ENCODE measurements around the gene MKLN1. TPM values are rescaled to one million over a fixed set of nuclear protein-coding genes. Genes with fewer than 3 reads are reported as not detected.

MKLN1 gene
- polyA plus RNA-seq, 2 of the 4 experiments (the other 2 are of a cell fraction) = 39.6 to 84.5 TPM

- WGBS (ENCODE audit: missing lambda C conversion rate) = 51% methylated on average over 8 of the region's 8 CpGs
- ChIA-PET CTCF (no interaction called here), POLR2A (no interaction called here)
- Histone ChIP-seq H3K9me3 (no peaks in the 10 kb centered on the region), H3K4me1 (peaks cover 44% of the 10 kb centered on the region), H3K4me3 (no peak overlapping the region), H3K4me2 (peak overlapping the region; percentile 37), H3K27ac (no peak overlapping the region)
- DNase-seq (ENCODE audit: low read depth in 1 of 2, low spot score in 1 of 2) (no peak), FAIRE-seq (no peak), ATAC-seq (peak in 1 of 2 experiments; percentile 64; a peak in 3 of 6 replicates)
- TF ChIP-seq ELK1 (IDR thresholded peaks at IDR 0.05; ENCODE audit: low read depth, low read length) (no peak), BHLHE40 (IDR thresholded peaks at IDR 0.05; ENCODE audit: low read depth, low read length) (no peak)
Observed at GRCh38 chr7:131385039-131385605, 57.4 kb downstream of the MKLN1 start.

- ATAC-seq (no peak), FAIRE-seq (no peak), DNase-seq (ENCODE audit: low read depth in 1 of 2, low spot score in 1 of 2) (no peak)
- Histone ChIP-seq H3K4me2 (no peak overlapping the region), H3K4me3 (no peak overlapping the region), H3K9me3 (no peaks in the 10 kb centered on the region), H3K4me1 (peaks cover 49% of the 10 kb centered on the region), H3K27ac (no peak overlapping the region)
- ChIA-PET POLR2A (no interaction called here), CTCF (no interaction called here)
- 97% methylated on average over 1 of the region's 1 CpG for WGBS (ENCODE audit: missing lambda C conversion rate)
- no peak for TF ChIP-seq PHF8 (IDR thresholded peaks at IDR 0.05; ENCODE audit: borderline replicate concordance, low read depth)
- TF ChIP-seq CHD2 (IDR thresholded peaks at IDR 0.05; ENCODE audit: low read length, partially characterized antibody) = no peak
- TF ChIP-seq FOSB (CRISPR knock-in tag; IDR thresholded peaks at IDR 0.05) = no peak
- no peak for TF ChIP-seq HDAC2 (IDR thresholded peaks at IDR 0.05)
- no peak for TF ChIP-seq ZNF302 (CRISPR knock-in tag; IDR thresholded peaks at IDR 0.05)
- TF ChIP-seq HEYL (CRISPR knock-in tag; IDR thresholded peaks at IDR 0.05) = no peak
Observed at GRCh38 chr7:131388126-131388525, 60.5 kb downstream of the MKLN1 start.

GRCh38 chr7:131390275-131390674 lies 62.6 kb downstream of the MKLN1 start:
- no peaks in the 10 kb centered on the region for H3K9me3 ChIP-seq
- DNase-seq (ENCODE audit: low read depth in 1 of 2, low spot score in 1 of 2) (no peak), ATAC-seq (no peak), FAIRE-seq (no peak)
- WGBS (ENCODE audit: missing lambda C conversion rate) = 95% methylated on average over 1 of the region's 1 CpG
- no peak overlapping the region for H3K4me3 ChIP-seq
- TF ChIP-seq NPAS2 (CRISPR knock-in tag; IDR thresholded peaks at IDR 0.05; ENCODE audit: borderline replicate concordance) (no peak), MAFK (IDR thresholded peaks at IDR 0.05; ENCODE audit: partially characterized antibody) (peak; percentile 16)
- CTCF ChIA-PET = interaction anchor here (1.2 kb wide), 1 partner anchor 10 kb away, joined by 3 read pairs; no protein-coding TSS in a partner anchor
- POLR2A ChIA-PET = no interaction called here
- no peak overlapping the region for H3K4me2 ChIP-seq
- peaks cover 27% of the 10 kb centered on the region for H3K4me1 ChIP-seq
- H3K27ac ChIP-seq = no peak overlapping the region

GRCh38 chr7:131391145-131391544 lies 63.5 kb downstream of the MKLN1 start:
- DNase-seq (ENCODE audit: low read depth in 1 of 2, low spot score in 1 of 2) (no peak), FAIRE-seq (no peak), ATAC-seq (no peak)
- Histone ChIP-seq H3K4me3 (no peak overlapping the region), H3K27ac (no peak overlapping the region), H3K4me2 (no peak overlapping the region), H3K4me1 (peaks cover 20% of the 10 kb centered on the region), H3K9me3 (no peaks in the 10 kb centered on the region)
- ChIA-PET POLR2A (no interaction called here), CTCF (interaction anchor here (0.5 kb wide), 1 partner anchor 336 kb away, joined by 3 read pairs; no protein-coding TSS in a partner anchor)
- TF ChIP-seq RCOR1 (IDR thresholded peaks at IDR 0.05; ENCODE audit: low read depth, low read length) (no peak), MYC (IDR thresholded peaks at IDR 0.05; ENCODE audit: borderline replicate concordance, low read length) (no peak), NFE2L2 (conservative IDR thresholded peaks at IDR 0.05; ENCODE audit: low read length) (no peak), PHF8 (IDR thresholded peaks at IDR 0.05; ENCODE audit: borderline replicate concordance, low read depth) (no peak), ZFP36 (IDR thresholded peaks at IDR 0.05; ENCODE audit: borderline replicate concordance, partially characterized antibody) (no peak), TFCP2L1 (CRISPR knock-in tag; IDR thresholded peaks at IDR 0.05) (no peak), MAFK (IDR thresholded peaks at IDR 0.05; ENCODE audit: partially characterized antibody) (peak; percentile 72)
- 75% methylated on average over 2 of the region's 2 CpGs for WGBS (ENCODE audit: missing lambda C conversion rate)

GRCh38 chr7:131400681-131401176 lies 73.1 kb downstream of the MKLN1 start:
- ATAC-seq = peak in 1 of 2 experiments; percentile 51; a peak in 3 of 6 replicates
- 73% methylated on average over 1 of the region's 1 CpG for WGBS (ENCODE audit: missing lambda C conversion rate)
- Histone ChIP-seq H3K4me2 (peak overlapping the region; percentile 24; the same call in 1 of the 3 replicates), H3K4me3 (no peak overlapping the region), H3K27ac (peak overlapping the region in 1 of 2 experiments; percentile 34; a peak in 1 of 6 replicates), H3K4me1 (peaks cover 17% of the 10 kb centered on the region; the same call in 2 of the 3 replicates), H3K9me3 (peaks cover 13% of the 10 kb centered on the region; the same call in 2 of the 3 replicates)
- DNase-seq (ENCODE audit: low read depth in 1 of 2, low spot score in 1 of 2) = peak in 1 of 2 experiments; percentile 19
- TF ChIP-seq RFX5 (IDR thresholded peaks at IDR 0.05) (no peak), FOSL2 (IDR thresholded peaks at IDR 0.05) (no peak), FOSL2 (CRISPR knock-in tag; IDR thresholded peaks at IDR 0.05) (no peak)
- ChIA-PET POLR2A (no interaction called here), CTCF (interaction anchor here (0.7 kb wide), 1 partner anchor 10 kb away, joined by 3 read pairs; no protein-coding TSS in a partner anchor)
- no peak for FAIRE-seq
